UCSD-AML1 (cell line): Measurements from ENCODE around the gene LDHA.

ENCODE experiments used
- DNase-seq: peaks from one replicate; lab custom pipeline; 2025; ENCODE audit not compliant: unreplicated experiment; lab: John Stamatoyannopoulos, UW

Gene LDHA

GRCh38 chr11:18394275-18394927, at the start of gene LDHA:
Gene LDHA (plus strand): TSS chr11:18394563. CDS start chr11:18396843, 2,280 bp downstream.
- peak; percentile 97 for DNase-seq

GRCh38 chr11:18347471-18348125, 46.8 kb upstream of the LDHA start:
- no peak for DNase-seq

- no peak for DNase-seq
These were observed 41.8 kb upstream of the LDHA start for GRCh38 chr11:18352581-18352980.

- no peak for DNase-seq
These were observed 35.7 kb upstream of the LDHA start for GRCh38 chr11:18358646-18359045.

GRCh38 chr11:18361154-18361553, 33.2 kb upstream of the LDHA start:
- no peak for DNase-seq

GRCh38 chr11:18364495-18365073, 29.8 kb upstream of the LDHA start:
- DNase-seq: no peak

GRCh38 chr11:18365741-18366140, 28.6 kb upstream of the LDHA start:
- no peak for DNase-seq

GRCh38 chr11:18366286-18366685, 28.1 kb upstream of the LDHA start:
- no peak for DNase-seq

GRCh38 chr11:18367431-18367830, 26.9 kb upstream of the LDHA start:
- no peak for DNase-seq

GRCh38 chr11:18368221-18368620, 26.1 kb upstream of the LDHA start:
- DNase-seq: no peak

GRCh38 chr11:18369398-18369797, 25.0 kb upstream of the LDHA start:
- DNase-seq: no peak

GRCh38 chr11:18371279-18371678, 23.1 kb upstream of the LDHA start:
- DNase-seq: no peak

- DNase-seq: no peak
These were observed 22.2 kb upstream of the LDHA start for GRCh38 chr11:18372201-18372600.

GRCh38 chr11:18374956-18375355, 19.4 kb upstream of the LDHA start:
- no peak for DNase-seq

GRCh38 chr11:18375941-18376340, 18.4 kb upstream of the LDHA start:
- DNase-seq: no peak

GRCh38 chr11:18379201-18379600, 15.2 kb upstream of the LDHA start:
- no peak for DNase-seq

- DNase-seq: peak; percentile 92
These were observed 10.8 kb upstream of the LDHA start for GRCh38 chr11:18383388-18384156.

- peak; percentile 66 for DNase-seq
These were observed 10.2 kb upstream of the LDHA start for GRCh38 chr11:18384157-18384641.

- DNase-seq: no peak
These were observed 4.3 kb upstream of the LDHA start for GRCh38 chr11:18390088-18390487.

- DNase-seq: no peak
These were observed 1.7 kb upstream of the LDHA start for GRCh38 chr11:18392434-18393321.
